Endodermal cell (in vitro differentiated cells): Measurements from ENCODE around the gene AP2A1. TPM values are rescaled to one million over a fixed set of nuclear protein-coding genes. Genes with fewer than 3 reads are reported as not detected.

Experiments used
- DNase-seq: peaks from one replicate; pipeline ENCODE4 v3.0.0-alpha.2; 2017
- H3K27ac ChIP-seq: 2 replicates; pipeline ENCODE4 v1.5.1; 2013; ENCODE audit warnings: mild to moderate bottlenecking, low read depth, low read length, moderate library complexity
- H3K27me3 ChIP-seq: 2 replicates; pipeline ENCODE4 v1.6.1; 2013; ENCODE audit warnings: mild to moderate bottlenecking, low read length, moderate library complexity; ENCODE audit not compliant: insufficient read depth, control insufficient read depth, poor library complexity, severe bottlenecking
- H3K36me3 ChIP-seq: 2 replicates; pipeline ENCODE4 v1.7.0; 2013; ENCODE audit warnings: mild to moderate bottlenecking, low read length, moderate library complexity; ENCODE audit not compliant: control insufficient read depth, insufficient read depth
- H3K4me1 ChIP-seq: one replicate; pipeline ENCODE4 v1.7.0; 2013; ENCODE audit warnings: low read length; ENCODE audit not compliant: control insufficient read depth, insufficient read depth
- H3K4me3 ChIP-seq: 2 replicates; pipeline ENCODE4 v1.5.1; 2013; ENCODE audit warnings: mild to moderate bottlenecking, low read length, moderate library complexity
- H3K9ac ChIP-seq: 2 replicates; pipeline ENCODE4 v1.6.1; 2013; ENCODE audit warnings: mild to moderate bottlenecking, low read length, moderate library complexity; ENCODE audit not compliant: poor library complexity, severe bottlenecking; ENCODE audit errors: extremely low read depth
- H3K9me3 ChIP-seq: 2 replicates; pipeline ENCODE4 v1.6.1; 2013; ENCODE audit warnings: mild to moderate bottlenecking, low read length, moderate library complexity; ENCODE audit not compliant: control insufficient read depth
- H3K27ac Mint-ChIP-seq: 2 replicates; pipeline ENCODE4 v1.8.0; 2020; ENCODE audit warnings: mixed read lengths
- H3K27me3 Mint-ChIP-seq: 2 replicates; pipeline ENCODE4 v1.8.0; 2021; ENCODE audit warnings: mild to moderate bottlenecking, mixed read lengths; ENCODE audit not compliant: insufficient read depth
- H3K36me3 Mint-ChIP-seq: 2 replicates; pipeline ENCODE4 v1.8.0; 2020; ENCODE audit warnings: low read depth, mixed read lengths
- H3K4me1 Mint-ChIP-seq: 2 replicates; pipeline ENCODE4 v1.8.0; 2020; ENCODE audit warnings: mixed read lengths
- H3K4me3 Mint-ChIP-seq: 2 replicates; pipeline ENCODE4 v1.8.0; 2020; ENCODE audit warnings: mild to moderate bottlenecking, moderate library complexity, mixed read lengths
- H3K9me3 Mint-ChIP-seq: 2 replicates; pipeline ENCODE4 v1.8.0; 2020; ENCODE audit warnings: mild to moderate bottlenecking, mixed read lengths
- WGBS, 2 experiments: methylation state at CpG; one replicate each; pipeline versions ENCODE4 v1.1.5 to v1.1.7; 2013; ENCODE audit warnings: missing lambda C conversion rate in 2 of 2, mixed read lengths in 1 of 2; ENCODE audit not compliant: insufficient coverage in 1 of 2, insufficient read length in 1 of 2; 5-methylcytosine and 5-hydroxymethylcytosine counted together
- total RNA-seq, 2 donors: library from RNA; stranded (reverse); fragmentation: NEBNext Ultra II Directional in 1 of 2; extraction: Animal tissue kit (Norgen Biotek cat#: 25700) in 1 of 2; gene quantifications; 2 replicates in 1 of 2; 3 replicates in 1 of 2; pipeline ENCODE4 v1.2.1, GENCODE V29; 2021
- TF ChIP-seq, protein P1 (sequence below): fragments of 200-600 bp; sonication (generic); conservative IDR thresholded peaks from 2 replicates; pipeline ENCODE4 v1.5.0; 2021; ENCODE audit warnings: antibody characterized with exemption, mild to moderate bottlenecking

AP2A1 gene
- total RNA-seq, 2 donors from 2014 or later, result 100 to 110 TPM

DNA sequence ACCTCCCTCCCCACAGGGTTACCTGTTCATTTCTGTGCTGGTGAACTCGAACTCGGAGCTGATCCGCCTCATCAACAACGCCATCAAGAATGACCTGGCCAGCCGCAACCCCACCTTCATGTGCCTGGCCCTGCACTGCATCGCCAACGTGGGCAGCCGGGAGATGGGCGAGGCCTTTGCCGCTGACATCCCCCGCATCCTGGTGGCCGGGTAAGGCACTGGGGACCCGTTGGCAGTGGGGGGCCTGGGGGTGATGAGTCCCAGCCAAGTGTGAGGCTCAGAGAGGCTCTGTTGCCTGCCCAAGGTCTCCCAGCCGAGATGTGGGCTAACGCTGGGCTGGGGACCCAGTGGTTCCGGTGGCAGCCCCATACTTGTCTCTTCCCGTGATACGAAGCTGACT lies 15.7 kb downstream of the AP2A1 start:
- TF ChIP-seq, protein P1, sequence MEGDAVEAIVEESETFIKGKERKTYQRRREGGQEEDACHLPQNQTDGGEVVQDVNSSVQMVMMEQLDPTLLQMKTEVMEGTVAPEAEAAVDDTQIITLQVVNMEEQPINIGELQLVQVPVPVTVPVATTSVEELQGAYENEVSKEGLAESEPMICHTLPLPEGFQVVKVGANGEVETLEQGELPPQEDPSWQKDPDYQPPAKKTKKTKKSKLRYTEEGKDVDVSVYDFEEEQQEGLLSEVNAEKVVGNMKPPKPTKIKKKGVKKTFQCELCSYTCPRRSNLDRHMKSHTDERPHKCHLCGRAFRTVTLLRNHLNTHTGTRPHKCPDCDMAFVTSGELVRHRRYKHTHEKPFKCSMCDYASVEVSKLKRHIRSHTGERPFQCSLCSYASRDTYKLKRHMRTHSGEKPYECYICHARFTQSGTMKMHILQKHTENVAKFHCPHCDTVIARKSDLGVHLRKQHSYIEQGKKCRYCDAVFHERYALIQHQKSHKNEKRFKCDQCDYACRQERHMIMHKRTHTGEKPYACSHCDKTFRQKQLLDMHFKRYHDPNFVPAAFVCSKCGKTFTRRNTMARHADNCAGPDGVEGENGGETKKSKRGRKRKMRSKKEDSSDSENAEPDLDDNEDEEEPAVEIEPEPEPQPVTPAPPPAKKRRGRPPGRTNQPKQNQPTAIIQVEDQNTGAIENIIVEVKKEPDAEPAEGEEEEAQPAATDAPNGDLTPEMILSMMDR, result no peak
- WGBS, 2 experiments, result 96 to 98% methylated on average over 10 to 18 of the region's 18 CpGs

DNA sequence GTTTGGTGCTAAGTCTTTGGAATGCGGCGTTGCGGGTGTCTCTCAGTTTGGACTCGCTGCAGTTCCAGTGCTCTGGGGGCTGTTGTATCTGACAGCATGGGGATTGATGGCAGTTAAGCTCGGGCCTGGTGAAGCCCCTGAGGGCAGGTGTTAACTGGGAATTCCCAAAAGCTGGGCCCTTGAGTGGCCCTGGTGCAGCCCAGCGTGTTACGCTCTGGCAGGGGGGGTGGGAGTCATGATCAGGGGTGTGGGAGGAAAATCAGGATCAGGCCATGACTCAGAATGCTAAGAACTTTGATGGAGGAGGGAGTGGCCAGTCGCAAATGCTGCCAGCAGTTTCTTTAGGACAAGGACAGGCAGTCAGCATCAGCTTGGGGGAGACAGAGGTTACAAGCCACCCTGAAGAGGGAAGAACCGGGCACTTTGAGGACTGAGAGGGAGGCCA lies 19.6 kb downstream of the AP2A1 start:
- Mint-ChIP-seq H3K27ac (peak overlapping the region; percentile 82), H3K36me3 (peaks cover 68% of the 10 kb centered on the region), H3K4me3 (no peak overlapping the region), H3K9me3 (no peaks in the 10 kb centered on the region), H3K27me3 (no peaks in the 10 kb centered on the region), H3K4me1 (peaks cover 3% of the 10 kb centered on the region)
- peaks cover 41% of the 10 kb centered on the region for H3K36me3 ChIP-seq
- no peak for DNase-seq
- no peak overlapping the region for H3K27ac ChIP-seq
- H3K27me3 ChIP-seq, result no peaks in the 10 kb centered on the region
- H3K4me3 ChIP-seq, result no peak overlapping the region
- TF ChIP-seq, protein P1, result no peak
- 73 to 93% methylated on average over 6 to 9 of the region's 9 CpGs for WGBS, 2 experiments
- H3K4me1 ChIP-seq, result no peaks in the 10 kb centered on the region
- no peak overlapping the region for H3K9ac ChIP-seq
- H3K9me3 ChIP-seq, result no peaks in the 10 kb centered on the region

More for the DNA sequence above, 15.7 kb downstream of the AP2A1 start:
- DNase-seq, result no peak
- Histone ChIP-seq H3K4me3 (no peak overlapping the region), H3K27me3 (no peaks in the 10 kb centered on the region), H3K4me1 (no peaks in the 10 kb centered on the region), H3K9ac (no peak overlapping the region), H3K36me3 (peaks cover 36% of the 10 kb centered on the region), H3K9me3 (no peaks in the 10 kb centered on the region), H3K27ac (no peak overlapping the region)
- peaks cover 3% of the 10 kb centered on the region for H3K4me1 Mint-ChIP-seq
- no peaks in the 10 kb centered on the region for H3K27me3 Mint-ChIP-seq
- H3K27ac Mint-ChIP-seq, result no peak overlapping the region
- no peak overlapping the region for H3K4me3 Mint-ChIP-seq
- H3K36me3 Mint-ChIP-seq, result peaks cover 40% of the 10 kb centered on the region
- no peaks in the 10 kb centered on the region for H3K9me3 Mint-ChIP-seq

DNA sequence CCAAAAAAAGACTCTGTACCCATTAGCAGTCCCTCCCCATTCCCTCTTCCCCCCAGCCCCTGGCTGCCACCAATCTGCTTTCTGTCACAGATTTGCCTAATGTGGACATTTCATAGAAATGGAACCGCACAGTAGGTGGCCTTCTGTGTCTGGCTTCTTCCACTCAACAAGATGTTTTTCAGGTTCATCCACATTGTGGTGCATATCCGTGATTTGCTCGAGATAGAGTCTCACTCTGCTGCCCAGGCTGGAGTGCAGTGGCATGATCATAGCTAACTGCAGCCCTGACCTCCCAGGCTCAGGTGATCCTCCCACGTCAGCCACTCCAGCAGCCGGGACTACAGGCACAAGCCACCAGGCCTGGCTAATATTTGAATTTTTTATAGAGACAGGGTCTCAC lies 20.9 kb downstream of the AP2A1 start:
- Mint-ChIP-seq H3K27ac (no peak overlapping the region), H3K27me3 (no peaks in the 10 kb centered on the region)
- 88 to 95% methylated on average over 5 of the region's 5 CpGs for WGBS, 2 experiments

More for the DNA sequence above, 20.9 kb downstream of the AP2A1 start:
- no peak overlapping the region for H3K4me3 Mint-ChIP-seq
- TF ChIP-seq, protein P1, result no peak
- no peaks in the 10 kb centered on the region for H3K27me3 ChIP-seq
- H3K36me3 Mint-ChIP-seq, result peaks cover 73% of the 10 kb centered on the region
- peaks cover 3% of the 10 kb centered on the region for H3K4me1 Mint-ChIP-seq
- DNase-seq, result no peak
- H3K4me1 ChIP-seq, result no peaks in the 10 kb centered on the region
- H3K27ac ChIP-seq, result no peak overlapping the region
- H3K36me3 ChIP-seq, result peaks cover 37% of the 10 kb centered on the region
- no peak overlapping the region for H3K4me3 ChIP-seq
- H3K9ac ChIP-seq, result no peak overlapping the region
- no peaks in the 10 kb centered on the region for H3K9me3 Mint-ChIP-seq
- H3K9me3 ChIP-seq, result no peaks in the 10 kb centered on the region
